HEK293 (cell line): ENCODE results near the gene SLC19A1.

ENCODE experiments used
- ATF2 ChIP-seq: fragments of 450-650 bp; formaldehyde crosslinking; IDR thresholded peaks from 2 replicates; pipeline ENCODE4 v1.5.1; 2016; ENCODE audit warnings: missing biosample characterization, missing genetic modification characterization, low read depth
- KLF1 ChIP-seq: fragments of 450-650 bp; formaldehyde crosslinking; IDR thresholded peaks from 2 replicates; pipeline ENCODE4 v1.5.1; 2016; ENCODE audit warnings: missing biosample characterization, missing genetic modification characterization
- KLF10 ChIP-seq: fragments of 450-650 bp; IDR thresholded peaks from 2 replicates; pipeline ENCODE4 v1.5.1; 2018; ENCODE audit warnings: missing biosample characterization, mild to moderate bottlenecking, missing genetic modification characterization
- KLF8 ChIP-seq: fragments of 450-650 bp; formaldehyde crosslinking; IDR thresholded peaks from 2 replicates; pipeline ENCODE4 v1.5.1; 2016; ENCODE audit warnings: missing biosample characterization, missing genetic modification characterization
- KLF9 ChIP-seq: fragments of 450-650 bp; formaldehyde crosslinking; IDR thresholded peaks from 2 replicates; pipeline ENCODE4 v1.5.1; 2016; ENCODE audit warnings: missing biosample characterization, missing genetic modification characterization, low read depth
- PATZ1 ChIP-seq: fragments of 450-650 bp; formaldehyde crosslinking; IDR thresholded peaks from 2 replicates; pipeline ENCODE4 v1.5.1; 2016; ENCODE audit warnings: missing biosample characterization, missing genetic modification characterization
- SETDB1 ChIP-seq: IDR thresholded peaks from one replicate; pipeline ENCODE4 v1.6.1; 2017; ENCODE audit warnings: mild to moderate bottlenecking, low read length, moderate library complexity, mixed read lengths; ENCODE audit not compliant: insufficient read length
- TRIM28 ChIP-seq: IDR thresholded peaks from 2 replicates; pipeline ENCODE4 v1.6.1; 2011; ENCODE audit warnings: low read length, control low read depth, borderline replicate concordance
- YY1 ChIP-seq: fragments of 450-650 bp; formaldehyde crosslinking; IDR thresholded peaks from 2 replicates; pipeline ENCODE4 v1.5.1; 2018; ENCODE audit warnings: missing biosample characterization, missing genetic modification characterization
- ZBTB8A ChIP-seq: fragments of 450-650 bp; formaldehyde crosslinking; IDR thresholded peaks from 2 replicates; pipeline ENCODE4 v1.5.1; 2016; ENCODE audit warnings: missing biosample characterization, missing genetic modification characterization
- ZEB2 ChIP-seq: fragments of 450-650 bp; formaldehyde crosslinking; IDR thresholded peaks from 2 replicates; pipeline ENCODE4 v1.5.1; 2016; ENCODE audit warnings: missing biosample characterization, missing genetic modification characterization
- ZFHX2 ChIP-seq: fragments of 450-650 bp; formaldehyde crosslinking; conservative IDR thresholded peaks from 2 replicates; pipeline ENCODE4 v1.5.1; 2016; ENCODE audit warnings: missing biosample characterization, missing genetic modification characterization
- ZFP37 ChIP-seq: fragments of 450-650 bp; formaldehyde crosslinking; IDR thresholded peaks from 2 replicates; pipeline ENCODE4 v1.5.1; 2016; ENCODE audit warnings: missing biosample characterization, missing genetic modification characterization
- ZIC2 ChIP-seq: fragments of 450-650 bp; formaldehyde crosslinking; IDR thresholded peaks from 2 replicates; pipeline ENCODE4 v1.5.1; 2016; ENCODE audit warnings: missing biosample characterization, missing genetic modification characterization
- ZNF121 ChIP-seq: fragments of 450-650 bp; formaldehyde crosslinking; IDR thresholded peaks from 2 replicates; pipeline ENCODE4 v1.5.1; 2016; ENCODE audit warnings: missing biosample characterization, missing genetic modification characterization
- ZNF146 ChIP-seq: fragments of 450-650 bp; formaldehyde crosslinking; IDR thresholded peaks from 2 replicates; pipeline ENCODE4 v1.5.1; 2016; ENCODE audit warnings: missing biosample characterization, missing genetic modification characterization
- ZNF18 ChIP-seq: fragments of 450-650 bp; formaldehyde crosslinking; IDR thresholded peaks from 2 replicates; pipeline ENCODE4 v1.5.1; 2016; ENCODE audit warnings: missing biosample characterization, missing genetic modification characterization
- ZNF324 ChIP-seq: fragments of 450-650 bp; formaldehyde crosslinking; IDR thresholded peaks from 2 replicates; pipeline ENCODE4 v1.5.1; 2016; ENCODE audit warnings: missing biosample characterization, missing genetic modification characterization
- ZNF335 ChIP-seq: fragments of 450-650 bp; formaldehyde crosslinking; conservative IDR thresholded peaks from 2 replicates; pipeline ENCODE4 v1.5.1; 2016; ENCODE audit warnings: missing biosample characterization, missing genetic modification characterization
- ZNF341 ChIP-seq: fragments of 450-650 bp; formaldehyde crosslinking; IDR thresholded peaks from 2 replicates; pipeline ENCODE4; 2016; ENCODE audit warnings: low read depth, missing biosample characterization, missing genetic modification characterization
- ZNF366 ChIP-seq: fragments of 450-650 bp; formaldehyde crosslinking; conservative IDR thresholded peaks from 2 replicates; pipeline ENCODE4 v1.5.1; 2016; ENCODE audit warnings: missing biosample characterization, missing genetic modification characterization
- ZNF398 ChIP-seq: fragments of 450-650 bp; formaldehyde crosslinking; IDR thresholded peaks from 2 replicates; pipeline ENCODE4 v1.5.1; 2017; ENCODE audit warnings: missing biosample characterization, missing genetic modification characterization
- ZNF404 ChIP-seq: fragments of 450-650 bp; formaldehyde crosslinking; IDR thresholded peaks from 2 replicates; pipeline ENCODE4 v1.5.1; 2017; ENCODE audit warnings: missing biosample characterization, missing genetic modification characterization
- ZNF416 ChIP-seq: fragments of 450-650 bp; formaldehyde crosslinking; IDR thresholded peaks from 2 replicates; pipeline ENCODE4 v1.5.1; 2016; ENCODE audit warnings: missing biosample characterization, missing genetic modification characterization
- ZNF600 ChIP-seq: fragments of 450-650 bp; formaldehyde crosslinking; IDR thresholded peaks from 2 replicates; pipeline ENCODE4 v1.5.1; 2016; ENCODE audit warnings: missing biosample characterization, missing genetic modification characterization
- ZNF654 ChIP-seq: fragments of 450-650 bp; formaldehyde crosslinking; IDR thresholded peaks from 2 replicates; pipeline ENCODE4 v1.5.1; 2016; ENCODE audit warnings: low read depth, missing biosample characterization, missing genetic modification characterization
- ZNF658 ChIP-seq: fragments of 450-650 bp; formaldehyde crosslinking; IDR thresholded peaks from 2 replicates; pipeline ENCODE4; 2016; ENCODE audit warnings: missing biosample characterization, missing genetic modification characterization
- ZNF692 ChIP-seq: fragments of 450-650 bp; formaldehyde crosslinking; IDR thresholded peaks from 2 replicates; pipeline ENCODE4 v1.5.1; 2016; ENCODE audit warnings: missing biosample characterization, missing genetic modification characterization
- ZNF707 ChIP-seq: fragments of 450-650 bp; formaldehyde crosslinking; IDR thresholded peaks from 2 replicates; pipeline ENCODE4 v1.5.1; 2016; ENCODE audit warnings: missing biosample characterization, missing genetic modification characterization
- ZNF76 ChIP-seq: fragments of 450-650 bp; formaldehyde crosslinking; IDR thresholded peaks from 2 replicates; pipeline ENCODE4; 2016; ENCODE audit warnings: low read depth, missing biosample characterization, missing genetic modification characterization, borderline replicate concordance
- ZNF791 ChIP-seq: fragments of 450-650 bp; formaldehyde crosslinking; IDR thresholded peaks from 2 replicates; pipeline ENCODE4 v1.5.1; 2016; ENCODE audit warnings: missing biosample characterization, missing genetic modification characterization
- ZXDB ChIP-seq: fragments of 450-650 bp; formaldehyde crosslinking; IDR thresholded peaks from 2 replicates; pipeline ENCODE4 v1.5.1; 2016; ENCODE audit warnings: missing biosample characterization, missing genetic modification characterization

Gene SLC19A1

GRCh38 chr21:45555557-45556301, 13.5 kb upstream of the SLC19A1 start (continued):
- TF ChIP-seq ZNF121 (tag by site-specific recombination), result peak; percentile 83
- TF ChIP-seq KLF9 (tag by site-specific recombination), result peak; percentile 81
- peak; percentile 91 for TF ChIP-seq ATF2 (tag by site-specific recombination)
- peak; percentile 75 for TF ChIP-seq KLF1 (tag by site-specific recombination)
- peak; percentile 71 for TF ChIP-seq ZFHX2 (tag by site-specific recombination)
- TF ChIP-seq YY1, result peak; percentile 47; the same call in 1 of the 2 replicates
- peak; percentile 54; the same call in 1 of the 2 replicates for TF ChIP-seq ZNF600 (tag by site-specific recombination)
- peak; percentile 72 for TF ChIP-seq ZNF398 (tag by site-specific recombination)
- no peak for TF ChIP-seq ZFP37
- TF ChIP-seq KLF8 (tag by site-specific recombination), result peak; percentile 89
- TF ChIP-seq ZNF692 (tag by site-specific recombination), result peak; percentile 98
- TF ChIP-seq ZNF76 (tag by site-specific recombination), result peak; percentile 53; the same call in 1 of the 2 replicates
- TF ChIP-seq ZBTB8A (tag by site-specific recombination), result peak; percentile 77
- peak; percentile 83 for TF ChIP-seq ZIC2 (tag by site-specific recombination)
- TF ChIP-seq SETDB1, result peak; percentile 29
- TF ChIP-seq ZNF324 (tag by site-specific recombination), result peak; percentile 93; the same call in 1 of the 2 replicates
- no peak for TF ChIP-seq ZNF18
- TF ChIP-seq ZNF707 (tag by site-specific recombination), result no peak
- TF ChIP-seq ZNF654 (tag by site-specific recombination), result peak; percentile 65
- no peak for TF ChIP-seq ZNF404
- no peak for TF ChIP-seq ZNF658 (tag by site-specific recombination)
- no peak for TF ChIP-seq ZNF341 (tag by site-specific recombination)
- peak; percentile 88 for TF ChIP-seq ZNF335 (tag by site-specific recombination)
- TF ChIP-seq KLF10, result 0 out of 2 replicates have a peak, but pooled peaks have one; percentile 20
- peak; percentile 81 for TF ChIP-seq ZXDB (tag by site-specific recombination)
- TF ChIP-seq ZNF416 (tag by site-specific recombination), result no peak
- 0 out of 2 replicates have a peak, but pooled peaks have one; percentile 20 for TF ChIP-seq ZNF146 (tag by site-specific recombination)
- peak; percentile 51; the same call in 1 of the 2 replicates for TF ChIP-seq TRIM28
- TF ChIP-seq ZEB2, result peak; percentile 81
- peak; percentile 70 for TF ChIP-seq ZNF366 (tag by site-specific recombination)
- peak; percentile 42; the same call in 1 of the 2 replicates for TF ChIP-seq ZNF791 (tag by site-specific recombination)
- peak; percentile 95 for TF ChIP-seq PATZ1 (tag by site-specific recombination)
